ENCODE results near the gene CCT8.

- no peak for TF ChIP-seq GATA2 (IDR thresholded peaks at IDR 0.05; ENCODE audit: low read depth, low read length)
- no peak for TF ChIP-seq GATA3 (IDR thresholded peaks at IDR 0.05; ENCODE audit: low read depth, low read length)
Observed at GRCh38 chr21:29052224-29052623, 21.2 kb downstream of the CCT8 start.

All from SH-SY5Y (cell line).